Measurements from ENCODE around the gene TMEM254.
"Not testable (repeated sequence)": the region's sequence is repeated elsewhere in the genome, so short reads cannot be mapped to it uniquely, and the experiment has no call there.

Gene TMEM254

DNA sequence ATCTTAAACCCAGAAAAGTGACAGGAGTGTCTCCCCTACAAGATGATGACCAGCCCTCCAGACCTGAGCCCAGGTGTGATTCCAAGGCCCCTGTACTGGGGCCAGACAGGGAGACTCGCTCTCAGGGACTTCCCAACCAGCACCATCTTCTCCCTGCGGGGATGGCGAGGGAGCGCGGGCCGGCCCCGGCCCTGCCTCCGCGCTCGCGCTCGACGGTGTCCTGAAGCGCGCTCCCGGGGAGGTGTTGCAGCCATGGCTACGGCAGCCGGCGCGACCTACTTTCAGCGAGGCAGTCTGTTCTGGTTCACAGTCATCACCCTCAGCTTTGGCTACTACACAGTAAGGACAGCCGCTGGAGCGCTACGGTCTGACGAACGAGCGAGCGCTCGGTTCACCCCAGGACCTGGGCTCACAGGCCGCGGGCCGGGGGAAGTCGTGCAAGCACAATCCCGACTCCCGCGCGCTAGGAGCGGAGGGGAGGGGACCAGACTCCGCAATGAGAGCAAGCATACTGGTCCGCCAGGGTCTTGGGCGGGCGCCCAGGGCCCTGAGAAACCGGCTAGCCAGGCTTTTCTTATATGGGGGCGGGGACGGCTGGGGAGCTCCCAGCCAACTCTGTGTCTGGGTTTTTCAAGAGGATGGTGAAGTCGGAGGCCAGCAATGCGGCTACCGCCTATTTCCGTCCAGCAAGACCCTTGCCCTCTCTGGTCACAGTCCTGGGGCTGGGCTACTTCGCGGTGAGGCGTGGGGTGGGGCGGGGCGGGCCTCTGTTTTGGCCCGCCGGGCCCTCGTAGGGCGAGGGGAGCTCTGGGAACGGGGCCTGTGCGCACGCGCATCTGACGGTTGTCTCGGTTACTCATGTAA, at the start of gene TMEM254:
Gene TMEM254, plus strand, starts transcription at position 218 of the 864 bp plus-strand sequence. Its CDS starts 35 bp downstream, at position 253.
- peak; percentile 82 for DNase-seq (ENCODE audit: low read depth)

GRCh38 chr10:80029205-80029604, 49.3 kb upstream of the TMEM254 start:
- not testable (repeated sequence) for DNase-seq (ENCODE audit: low read depth)

DNA sequence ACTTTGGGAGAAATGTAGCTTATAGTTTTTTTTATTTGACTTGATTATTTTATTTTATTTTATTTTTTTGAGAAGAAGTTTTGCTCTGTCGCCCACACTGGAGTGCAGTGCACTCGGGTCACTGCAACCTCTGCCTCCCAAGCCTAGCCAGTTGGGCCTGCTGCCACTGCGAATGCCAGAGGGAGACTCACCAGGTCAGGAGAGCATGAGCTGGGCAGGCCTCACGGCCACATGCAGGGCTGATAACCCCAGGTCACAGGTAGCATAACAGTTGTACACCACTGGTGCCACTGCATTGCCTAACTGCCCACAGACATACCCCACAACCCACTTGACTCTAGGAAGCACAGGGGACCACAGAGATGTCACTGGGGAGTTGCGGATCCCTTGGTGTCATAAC, 48.6 kb upstream of the TMEM254 start:
- DNase-seq (ENCODE audit: low read depth): not testable (repeated sequence)

GRCh38 chr10:80032503-80032902, 46.0 kb upstream of the TMEM254 start:
- no peak for DNase-seq (ENCODE audit: low read depth)

GRCh38 chr10:80034766-80035165, 43.7 kb upstream of the TMEM254 start:
- not testable (repeated sequence) for DNase-seq (ENCODE audit: low read depth)

DNA sequence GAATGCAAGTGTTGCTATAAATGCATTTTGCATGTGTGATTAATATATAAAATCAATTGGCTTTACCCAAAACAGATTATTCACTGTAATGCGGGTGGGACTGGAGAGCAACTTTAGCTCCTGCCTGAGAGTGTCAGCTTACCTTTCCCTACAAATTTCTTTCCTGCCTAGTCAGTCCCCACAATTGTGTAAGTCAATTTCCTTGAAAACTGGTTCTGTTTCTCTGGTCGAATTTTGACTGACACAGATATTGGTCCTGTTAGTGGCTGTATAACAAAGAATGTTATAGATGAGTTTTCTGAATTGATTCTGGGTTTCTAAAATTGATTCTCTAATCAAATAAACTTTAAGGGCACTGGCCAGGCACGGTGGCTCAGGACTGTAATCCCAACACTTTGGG, 43.0 kb upstream of the TMEM254 start:
- DNase-seq (ENCODE audit: low read depth): not testable (repeated sequence)

DNA sequence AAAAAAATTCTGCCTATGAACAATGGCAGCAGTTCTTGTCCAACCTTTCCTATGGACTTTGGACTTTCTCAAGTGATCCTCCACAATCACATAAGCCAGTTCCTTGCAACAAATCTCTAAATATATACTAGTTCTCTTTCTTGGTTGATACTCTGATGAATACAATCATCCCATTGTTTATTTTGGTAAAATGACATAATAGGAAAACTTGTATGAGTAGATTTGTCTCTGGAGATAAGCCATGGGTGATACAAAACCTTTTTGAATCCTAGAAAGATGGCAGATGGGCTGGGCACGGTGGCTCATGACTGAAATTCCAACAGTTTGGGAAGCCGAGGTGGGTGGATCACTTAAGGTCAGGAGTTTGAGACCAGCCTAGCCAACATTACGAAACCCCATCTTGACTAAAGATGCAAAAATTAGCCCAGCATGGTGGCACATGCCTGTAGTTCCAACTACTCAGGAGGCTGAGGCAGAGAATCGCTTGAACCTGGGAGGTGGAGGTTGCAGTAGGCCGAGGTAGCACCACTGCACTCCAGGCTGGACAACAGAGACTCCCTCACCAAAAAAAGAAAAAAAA, 41.5 kb upstream of the TMEM254 start:
- not testable (repeated sequence) for DNase-seq (ENCODE audit: low read depth)

DNA sequence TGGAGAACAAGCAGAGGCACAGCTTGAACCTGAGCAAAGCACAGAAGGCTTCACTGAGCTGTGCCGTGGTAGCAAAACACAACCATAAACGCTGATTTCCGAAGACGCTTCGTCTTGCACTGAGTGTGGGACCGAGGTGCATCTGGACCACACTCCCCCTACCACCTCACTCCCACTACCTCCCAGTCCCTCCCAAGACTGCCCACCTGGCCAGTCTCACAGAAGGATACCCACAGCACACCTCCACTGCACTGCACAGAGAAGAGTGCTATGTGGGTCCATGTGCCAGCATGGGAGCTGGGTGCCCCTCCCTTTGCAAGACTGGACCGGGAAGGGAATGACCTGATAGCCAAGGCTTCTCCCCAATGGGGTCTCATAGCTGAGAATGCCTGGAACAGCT, 40.2 kb upstream of the TMEM254 start:
- DNase-seq (ENCODE audit: low read depth): not testable (repeated sequence)

- DNase-seq (ENCODE audit: low read depth): no peak
Observed at GRCh38 chr10:80041162-80041561, 37.3 kb upstream of the TMEM254 start.

- DNase-seq (ENCODE audit: low read depth): not testable (repeated sequence)
Observed at GRCh38 chr10:80044935-80045334, 33.5 kb upstream of the TMEM254 start.

- DNase-seq (ENCODE audit: low read depth): peak; percentile 55
Observed at GRCh38 chr10:80046629-80047441, 31.6 kb upstream of the TMEM254 start.

- no peak for DNase-seq (ENCODE audit: low read depth)
Observed at GRCh38 chr10:80050752-80051151, 27.7 kb upstream of the TMEM254 start.

DNA sequence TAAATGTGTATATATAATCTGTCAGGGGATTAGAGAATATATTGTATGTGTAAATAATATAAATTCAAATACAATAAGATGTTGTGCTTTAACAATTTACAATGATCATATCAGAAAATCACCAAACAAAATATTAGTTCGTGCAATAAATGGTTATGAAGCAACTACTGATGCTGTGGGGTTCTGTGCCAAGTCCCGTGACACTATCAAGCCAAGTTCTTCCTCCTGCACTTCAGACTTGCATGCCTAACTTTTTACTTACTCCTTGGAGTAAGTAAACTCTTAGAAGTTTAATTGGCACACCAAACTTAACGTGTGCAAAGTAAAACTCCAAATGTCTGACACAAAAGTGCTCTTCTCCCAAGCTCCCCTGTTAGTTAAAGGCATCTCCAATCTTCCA, 26.5 kb upstream of the TMEM254 start:
- DNase-seq (ENCODE audit: low read depth): no peak

- no peak for DNase-seq (ENCODE audit: low read depth)
Observed at GRCh38 chr10:80055760-80056159, 22.7 kb upstream of the TMEM254 start.

DNA sequence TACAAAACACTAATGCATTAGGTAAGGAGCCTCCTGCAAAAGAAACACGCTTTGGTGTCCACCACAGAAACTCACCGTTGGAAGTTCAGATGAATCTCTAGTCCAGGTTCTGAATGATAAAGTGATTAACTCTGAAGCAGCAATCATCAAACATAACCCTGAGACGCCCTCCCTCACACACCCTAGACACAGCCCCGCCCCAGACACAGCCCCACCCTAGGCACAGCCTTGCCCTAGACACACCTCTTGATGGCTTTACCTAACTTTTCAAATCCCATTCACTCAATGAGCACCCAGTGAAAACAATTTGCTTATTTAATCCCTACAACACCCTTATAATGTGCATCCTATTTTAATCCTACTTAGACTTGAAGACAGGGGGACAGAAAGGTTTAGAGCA, 21.3 kb upstream of the TMEM254 start:
- DNase-seq (ENCODE audit: low read depth): no peak

GRCh38 chr10:80064120-80064886, 14.2 kb upstream of the TMEM254 start:
- DNase-seq (ENCODE audit: low read depth): no peak

DNA sequence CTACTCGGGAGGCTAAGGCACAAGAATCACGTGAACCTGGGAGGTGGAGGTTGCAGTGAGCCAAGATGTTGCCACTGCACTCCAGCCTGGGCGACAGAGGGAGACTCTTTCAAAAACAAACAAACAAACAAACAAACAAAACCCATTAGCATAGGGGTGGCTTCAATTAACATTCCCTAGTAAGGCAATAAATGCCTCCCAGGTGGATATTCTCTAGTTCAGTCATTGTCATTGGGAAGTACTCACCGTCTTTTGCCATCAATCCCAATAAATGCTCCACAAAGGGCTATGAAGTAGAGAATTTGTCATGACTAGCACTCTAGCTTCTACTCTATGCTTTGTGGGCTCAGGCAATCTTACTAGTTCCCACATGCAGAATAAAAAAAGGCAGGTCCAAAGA, 11.7 kb upstream of the TMEM254 start:
- DNase-seq (ENCODE audit: low read depth): no peak

GRCh38 chr10:80067821-80068220, 10.6 kb upstream of the TMEM254 start:
- not testable (repeated sequence) for DNase-seq (ENCODE audit: low read depth)

DNA sequence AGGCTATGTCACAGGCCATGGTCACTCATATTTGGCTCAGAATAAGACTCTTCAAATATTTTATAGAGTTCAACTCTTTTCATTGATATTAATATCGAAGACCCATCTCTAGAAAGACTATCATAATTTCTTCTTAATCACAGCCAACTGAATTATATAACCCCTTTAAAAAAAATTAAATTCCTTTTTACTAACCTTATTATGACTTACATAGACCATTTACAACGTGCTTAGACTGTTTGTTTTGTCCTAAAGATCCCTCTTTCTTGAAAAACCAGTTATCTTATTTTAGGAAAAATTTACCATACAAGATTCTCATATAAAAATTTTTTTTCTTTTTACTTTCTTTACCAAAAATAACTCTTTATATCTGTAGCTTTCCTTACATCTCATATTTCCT, 10.2 kb upstream of the TMEM254 start:
- no peak for DNase-seq (ENCODE audit: low read depth)

DNA sequence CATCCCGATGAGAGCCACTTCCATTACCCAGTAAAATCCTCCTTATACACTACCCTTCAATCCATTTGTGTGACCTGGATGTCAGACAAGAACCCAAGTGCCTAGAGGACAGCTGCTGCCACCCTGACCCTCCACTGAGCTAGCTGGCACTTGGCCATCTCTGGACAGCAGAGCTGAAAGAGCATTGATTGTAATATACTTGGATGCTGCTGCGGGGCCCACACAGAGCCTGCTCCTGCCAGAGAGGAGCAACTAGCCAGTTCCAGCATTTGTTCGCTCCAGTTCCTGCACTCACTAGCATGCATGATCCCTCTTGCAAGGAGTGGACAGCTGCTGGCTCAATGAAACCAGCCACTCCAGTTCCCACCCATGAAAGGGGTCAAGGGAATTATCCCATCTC, 8.4 kb upstream of the TMEM254 start:
- no peak for DNase-seq (ENCODE audit: low read depth)

DNA sequence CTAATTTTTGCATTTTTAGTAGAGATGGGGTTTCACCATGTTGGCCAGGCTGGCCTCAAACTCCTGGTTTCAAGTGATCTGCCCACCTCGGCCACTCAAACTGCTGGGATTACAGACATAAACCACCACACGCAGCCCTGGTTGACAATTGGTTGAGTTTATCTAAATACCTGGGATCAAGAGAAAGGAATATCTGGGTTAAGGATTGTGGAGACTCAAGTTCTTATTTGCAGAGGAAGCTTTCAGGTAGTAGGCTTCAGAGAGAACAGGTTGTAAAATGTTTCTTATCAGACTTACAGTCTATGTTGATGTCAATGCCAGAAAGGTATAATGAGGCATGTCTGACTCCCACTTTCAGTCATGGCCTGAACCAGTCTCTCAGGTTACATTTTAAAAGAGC, 5.9 kb upstream of the TMEM254 start:
- no peak for DNase-seq (ENCODE audit: low read depth)

GRCh38 chr10:80075781-80076180, 2.7 kb upstream of the TMEM254 start:
- DNase-seq (ENCODE audit: low read depth): no peak
